Thyroid gland (tissue), 4 donors: ENCODE results near the gene NUP93.

ENCODE experiments used
- CTCF ChIP-seq, 6 experiments: fragments of 200-600 bp in 3 of 6; fragments of 450-650 bp in 3 of 6; sonication (generic) in 3 of 6; IDR thresholded peaks; one replicate each; pipeline ENCODE4 v1.5.1; 2016 to 2019; ENCODE audit warnings: antibody characterized with exemption in 6 of 6, mild to moderate bottlenecking in 2 of 6, inconsistent platforms in 1 of 6, moderate library complexity in 1 of 6
- POLR2A ChIP-seq, 2 donors: fragments of 450-650 bp; IDR thresholded peaks; one replicate each; pipeline ENCODE4 v1.6.1; 2017; ENCODE audit warnings: antibody characterized with exemption in 2 of 2, mild to moderate bottlenecking in 2 of 2, moderate library complexity in 1 of 2

- TF ChIP-seq CTCF (IDR thresholded peaks at IDR 0.05) = no peak
- TF ChIP-seq POLR2A (IDR thresholded peaks at IDR 0.05) = peak in 1 of 2 donors; percentile 7
Observed at GRCh38 chr16:56728980-56729734, 772 bp upstream of the NUP93 start.
